GM19351 (cell line): ENCODE measurements around the gene DHX30.
"Not testable (repeated sequence)": the region's sequence is repeated elsewhere in the genome, so short reads cannot be mapped to it uniquely, and the experiment has no call there.

Source experiments
- ATAC-seq: cut with Tn5 transposase; IDR thresholded peaks from one replicate; pipeline ENCODE4 v1.9.1; 2021; ENCODE audit warnings: mild to moderate bottlenecking, moderate library complexity; ENCODE audit not compliant: unreplicated experiment

DHX30 gene

GRCh38 chr3:47802734-47803479, at the start of gene DHX30:
DHX30 (plus strand) TSS chr3:47803138; CDS start chr3:47810684, 7,546 bp downstream.
- peak; percentile 86 for ATAC-seq

DNA sequence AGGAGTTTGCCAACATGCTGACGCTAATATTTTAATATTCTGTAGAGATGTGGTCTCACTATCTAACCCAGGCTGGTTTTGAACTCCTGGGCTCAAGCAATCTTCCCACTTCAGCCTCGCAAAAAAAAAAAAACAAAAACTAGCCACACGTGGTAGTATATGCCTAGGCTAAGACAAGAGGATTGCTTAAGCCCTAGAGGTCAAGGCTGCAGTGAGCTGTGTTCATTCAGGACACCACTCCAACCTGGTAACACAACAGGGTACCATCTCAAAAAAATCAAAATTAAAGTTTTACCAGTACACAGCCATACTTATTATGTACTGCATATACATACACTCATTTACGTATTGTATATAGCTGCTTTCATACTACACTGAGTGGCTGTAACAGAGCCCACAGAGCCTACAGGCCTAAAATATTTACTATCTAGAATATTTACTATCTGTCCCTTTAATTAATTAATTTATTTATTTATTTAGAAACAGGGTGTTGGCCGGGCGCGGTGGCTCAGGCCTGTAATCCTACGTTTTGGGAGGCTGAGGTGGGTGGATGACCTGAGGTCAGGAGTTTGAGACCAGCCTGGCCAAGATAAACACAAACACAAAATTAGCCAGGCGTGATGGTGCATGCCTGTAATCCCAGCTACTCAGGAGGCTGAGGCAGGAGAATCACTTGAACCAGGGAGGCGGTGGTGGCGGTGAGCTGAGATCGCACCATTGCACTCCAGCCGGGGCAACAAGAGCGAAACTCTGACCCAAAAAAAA, 44.5 kb upstream of the DHX30 start:
- no peak for ATAC-seq

DNA sequence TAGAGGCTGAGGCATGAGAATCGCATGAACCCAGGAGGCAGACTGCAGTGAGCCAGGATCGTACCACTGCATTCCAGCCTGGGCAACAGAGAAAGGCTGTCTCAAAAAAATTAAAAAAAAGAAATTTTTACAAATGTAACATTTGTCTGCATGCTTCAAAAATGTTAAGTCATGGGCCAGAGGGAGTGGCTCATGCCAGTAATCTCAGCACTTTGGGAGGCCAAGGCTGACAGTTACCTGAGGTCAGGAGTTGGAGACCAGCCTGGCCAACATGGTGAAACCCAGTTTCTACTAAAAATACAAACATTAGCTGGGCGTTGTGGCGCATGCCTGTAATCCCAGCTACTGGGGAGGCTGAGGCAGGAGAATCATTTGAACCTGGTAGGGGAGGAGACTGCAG, 42.7 kb upstream of the DHX30 start:
- not testable (repeated sequence) for ATAC-seq

GRCh38 chr3:47761046-47761445, 41.9 kb upstream of the DHX30 start:
- ATAC-seq = no peak

DNA sequence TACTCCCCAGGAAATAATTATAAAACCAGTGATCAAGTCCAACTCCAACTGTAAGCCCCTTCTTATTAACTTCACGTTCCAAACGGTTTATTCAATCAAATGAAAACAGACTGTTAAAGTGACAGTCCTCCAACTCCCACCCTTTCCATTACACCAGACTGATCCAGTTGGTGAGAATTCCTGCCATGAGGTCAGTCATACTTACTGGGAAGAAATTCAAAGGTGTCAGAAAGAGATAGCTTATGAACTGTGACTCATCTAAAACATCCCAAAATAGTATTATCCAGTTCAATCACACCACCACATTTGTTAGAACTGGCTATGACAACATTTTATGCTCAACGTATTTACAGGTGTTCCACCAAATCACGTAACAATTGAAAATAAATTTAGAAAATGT, 40.7 kb upstream of the DHX30 start:
- no peak for ATAC-seq

- ATAC-seq = no peak
Observed at GRCh38 chr3:47766186-47766585, 36.8 kb upstream of the DHX30 start.

- no peak for ATAC-seq
Observed at GRCh38 chr3:47772047-47772446, 30.9 kb upstream of the DHX30 start.

GRCh38 chr3:47772788-47773187, 30.1 kb upstream of the DHX30 start:
- ATAC-seq = no peak

- ATAC-seq = no peak
Observed at GRCh38 chr3:47778746-47779145, 24.2 kb upstream of the DHX30 start.

- peak; percentile 21 for ATAC-seq
Observed at GRCh38 chr3:47780741-47781684, 21.9 kb upstream of the DHX30 start.

GRCh38 chr3:47781685-47782445, 21.1 kb upstream of the DHX30 start, which contains the start of gene SMARCC1:
SMARCC1 (minus strand) TSS chr3:47781893; CDS start chr3:47781797, 96 bp downstream.
- ATAC-seq = peak; percentile 76

DNA sequence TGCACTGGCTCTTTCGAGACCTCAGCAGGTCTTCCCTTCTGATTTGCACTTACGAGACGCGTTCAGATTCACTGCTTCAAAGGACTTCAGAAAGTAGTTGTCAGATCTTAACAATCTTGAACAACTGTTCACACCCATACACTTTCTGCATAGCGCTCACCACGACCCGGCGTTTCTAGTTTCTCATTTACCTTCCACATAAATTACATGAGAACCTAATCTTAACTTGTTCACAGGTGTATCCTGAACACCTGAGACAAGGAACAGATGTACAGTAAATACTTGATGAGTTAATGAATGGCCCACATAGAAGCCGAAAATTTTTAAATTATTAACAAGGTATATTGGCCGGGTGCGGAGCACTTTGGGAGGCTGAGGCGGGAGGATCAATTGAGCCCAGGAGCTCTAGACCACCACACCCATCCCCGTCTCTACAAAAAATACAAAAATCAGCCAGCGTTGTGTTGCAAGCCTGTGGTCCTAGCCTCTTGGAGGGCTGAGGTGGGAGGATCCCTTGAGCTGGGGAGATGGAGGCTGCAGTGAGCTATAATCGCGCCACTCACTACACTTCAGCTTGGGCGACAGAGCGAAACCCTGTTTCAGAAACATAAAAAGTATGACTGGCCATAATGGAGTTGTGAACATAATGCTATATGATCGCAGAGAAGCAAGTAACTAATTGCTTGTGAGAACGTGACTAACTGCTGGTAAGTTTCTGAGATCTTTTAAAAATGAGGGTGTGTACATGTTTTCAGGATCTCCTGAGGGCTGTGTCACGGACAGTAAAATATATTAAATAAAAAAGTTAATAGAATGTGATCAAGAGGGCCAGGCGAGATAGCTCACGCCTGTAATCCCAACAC, 20.3 kb upstream of the DHX30 start:
- no peak for ATAC-seq

GRCh38 chr3:47783673-47784072, 19.3 kb upstream of the DHX30 start:
- no peak for ATAC-seq

DNA sequence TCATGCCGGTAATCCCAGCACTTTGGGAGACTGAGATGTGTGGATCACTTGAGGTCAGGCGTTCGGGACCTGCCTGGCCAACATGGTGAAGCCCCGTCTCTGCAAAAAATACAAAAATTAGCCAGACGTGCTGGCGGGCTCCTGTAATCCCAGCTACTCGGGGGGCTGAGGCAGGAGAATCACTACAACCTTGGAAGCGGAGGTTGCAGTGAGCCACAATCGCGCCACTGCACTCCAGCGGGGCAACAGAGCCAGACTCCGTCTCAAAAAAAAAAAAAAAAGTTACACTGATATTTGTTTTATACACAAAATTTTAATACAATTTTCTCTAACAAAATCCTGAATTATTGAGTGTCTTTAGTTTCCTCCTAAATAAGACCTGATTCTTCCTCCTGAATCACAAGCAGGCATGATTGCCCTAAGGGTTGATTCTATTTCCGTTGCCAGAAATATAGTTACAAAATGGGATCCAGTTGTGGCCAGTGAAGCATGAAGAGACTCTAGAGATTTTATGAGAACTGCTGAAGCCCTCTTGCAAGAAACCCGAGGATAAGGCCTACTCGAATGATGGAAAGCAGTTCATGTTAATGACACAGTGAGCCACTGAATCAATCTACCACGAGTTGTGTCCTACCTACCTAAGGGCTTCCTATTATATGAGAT, 11.6 kb upstream of the DHX30 start:
- no peak for ATAC-seq

- ATAC-seq = no peak
Observed at GRCh38 chr3:47792699-47793098, 10.2 kb upstream of the DHX30 start.

DNA sequence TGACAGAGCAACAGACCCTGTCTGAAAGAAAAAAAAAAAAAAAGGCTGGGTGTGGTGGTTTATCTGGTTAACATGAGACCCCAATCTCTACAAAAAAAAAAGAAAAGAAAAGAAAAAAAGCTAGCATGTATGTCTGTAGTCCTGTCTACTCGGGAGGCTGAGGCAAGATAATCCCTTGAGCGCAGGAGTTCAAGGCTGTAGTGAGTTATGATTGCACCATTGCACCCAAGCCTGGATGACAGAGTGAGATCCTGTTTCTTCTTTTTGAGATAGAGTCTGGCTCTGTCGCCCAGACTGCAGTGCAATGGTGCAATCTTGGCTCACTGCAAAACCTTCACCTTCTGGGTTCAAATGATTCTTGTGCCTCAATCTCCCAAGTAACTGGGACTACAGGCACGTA, 8.4 kb upstream of the DHX30 start:
- no peak for ATAC-seq

DNA sequence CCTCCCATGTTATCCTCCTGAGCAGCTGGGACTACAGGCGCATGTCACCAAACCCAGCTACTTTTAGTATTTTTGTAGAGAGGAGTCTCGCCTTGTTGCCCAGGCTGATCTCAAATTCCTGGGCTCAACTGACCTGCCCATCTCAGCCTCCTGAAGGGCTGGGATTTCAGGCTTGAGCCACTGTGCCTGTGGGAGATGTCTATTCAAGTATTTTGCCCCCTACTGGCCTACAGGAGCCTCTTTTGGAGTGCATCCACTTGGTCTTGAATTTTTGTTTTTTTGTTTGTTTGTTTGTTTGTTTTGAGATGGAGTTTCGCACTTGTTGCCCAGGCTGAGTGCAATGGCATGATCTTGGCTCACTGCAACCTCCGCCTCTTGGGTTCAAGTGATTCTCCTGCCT, 3.2 kb upstream of the DHX30 start:
- no peak for ATAC-seq

- ATAC-seq = no peak
Observed at GRCh38 chr3:47803480-47804025, 615 bp downstream of the DHX30 start.

GRCh38 chr3:47804577-47804976, 1.6 kb downstream of the DHX30 start:
- no peak for ATAC-seq
